T follicular helper cell (primary cell): ENCODE measurements around the gene ZC3H12C.

Experiments
- DNase-seq: peaks from one replicate; pipeline ENCODE4 v3.0.0-alpha.2; 2020; ENCODE audit warnings: low read depth

Gene ZC3H12C

DNA sequence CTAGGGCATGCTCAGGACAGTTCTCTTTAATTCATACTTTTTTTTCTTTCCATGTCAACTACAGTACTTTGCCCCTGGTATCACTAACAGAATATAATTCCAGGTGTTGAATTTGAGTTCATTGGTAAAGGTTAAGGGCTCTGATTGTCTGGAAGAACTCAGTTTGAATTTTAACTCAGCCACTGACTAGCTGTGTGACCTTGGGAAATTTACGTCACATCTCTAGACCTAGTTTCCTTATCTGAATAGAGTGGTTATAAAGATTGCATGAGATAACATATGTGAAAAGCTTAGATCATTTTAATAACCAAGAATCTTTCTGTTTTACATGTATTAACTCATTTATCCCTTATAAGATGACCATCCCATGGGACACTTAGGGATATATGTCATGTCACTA lies 15.8 kb upstream of the ZC3H12C start:
- no peak for DNase-seq

DNA sequence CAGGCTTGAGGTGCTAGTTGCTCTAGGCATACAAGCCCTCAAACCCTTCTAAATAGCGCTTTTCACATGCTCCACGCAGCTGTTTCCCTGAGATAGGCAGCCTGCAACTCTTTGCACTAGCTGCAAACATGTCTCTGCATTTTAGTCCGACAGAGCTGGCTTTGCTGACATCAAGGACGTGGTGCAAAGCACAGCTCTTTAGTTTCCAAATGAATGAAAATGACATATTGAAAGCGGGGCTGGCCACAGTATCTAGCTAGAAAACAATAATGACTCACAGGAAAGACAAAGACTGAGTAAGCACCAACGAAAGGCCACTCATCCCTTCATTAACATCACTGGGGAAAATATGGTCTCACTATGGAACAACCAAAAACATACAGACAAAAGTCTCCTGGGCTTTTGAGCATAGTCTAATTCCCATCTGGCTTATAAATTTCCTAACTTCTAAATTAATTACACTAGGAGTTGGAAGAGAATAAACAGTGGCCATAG lies 15.3 kb upstream of the ZC3H12C start:
- DNase-seq, result no peak

DNA sequence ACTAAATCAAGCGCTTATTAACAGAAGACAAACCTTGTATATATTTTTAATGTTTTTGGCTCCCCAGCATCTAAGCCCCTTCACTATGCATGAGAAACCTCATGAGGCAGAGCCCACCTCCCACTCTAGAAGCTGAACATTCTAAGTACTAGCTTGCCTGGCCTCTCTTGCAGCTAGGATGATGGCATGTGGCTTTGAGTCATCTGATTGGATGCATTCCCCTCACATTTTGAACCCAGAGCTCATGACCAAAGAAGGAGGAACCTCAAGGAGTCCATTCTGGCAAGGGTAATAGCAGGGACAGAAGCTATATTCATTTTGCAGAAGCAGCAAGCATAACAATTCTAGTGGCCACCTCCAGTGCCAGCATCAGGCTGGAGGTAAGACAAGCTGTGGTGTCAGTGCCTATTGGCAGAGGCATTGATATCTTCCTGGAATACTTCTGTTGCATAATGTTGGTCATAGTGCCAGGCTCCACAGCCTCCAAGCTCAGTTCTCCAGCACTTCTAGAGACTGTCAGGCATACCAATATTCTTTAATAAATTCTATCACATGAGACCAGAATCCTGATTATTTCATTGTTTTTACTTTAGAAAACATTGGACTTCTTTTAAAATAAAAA lies 14.2 kb upstream of the ZC3H12C start:
- no peak for DNase-seq

DNA sequence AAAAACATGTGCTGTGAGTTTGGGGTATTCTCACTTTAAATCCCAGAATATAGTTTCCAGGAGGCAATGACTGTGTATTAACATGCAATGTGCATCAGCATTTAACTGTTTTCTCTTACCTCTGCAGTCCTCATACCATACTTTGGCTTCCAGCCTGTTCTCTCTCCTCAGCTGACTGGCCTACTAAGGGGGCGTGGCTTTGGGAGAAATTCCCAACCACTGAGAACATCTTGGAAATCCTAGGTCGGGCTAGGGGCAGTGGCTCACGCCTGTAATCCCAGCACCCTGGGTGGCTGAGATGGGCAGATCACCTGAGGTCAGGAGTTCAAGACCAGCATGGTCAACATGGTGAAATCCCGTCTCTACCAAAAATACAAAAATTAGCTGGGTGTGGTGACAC lies 13.5 kb upstream of the ZC3H12C start:
- DNase-seq, result no peak

DNA sequence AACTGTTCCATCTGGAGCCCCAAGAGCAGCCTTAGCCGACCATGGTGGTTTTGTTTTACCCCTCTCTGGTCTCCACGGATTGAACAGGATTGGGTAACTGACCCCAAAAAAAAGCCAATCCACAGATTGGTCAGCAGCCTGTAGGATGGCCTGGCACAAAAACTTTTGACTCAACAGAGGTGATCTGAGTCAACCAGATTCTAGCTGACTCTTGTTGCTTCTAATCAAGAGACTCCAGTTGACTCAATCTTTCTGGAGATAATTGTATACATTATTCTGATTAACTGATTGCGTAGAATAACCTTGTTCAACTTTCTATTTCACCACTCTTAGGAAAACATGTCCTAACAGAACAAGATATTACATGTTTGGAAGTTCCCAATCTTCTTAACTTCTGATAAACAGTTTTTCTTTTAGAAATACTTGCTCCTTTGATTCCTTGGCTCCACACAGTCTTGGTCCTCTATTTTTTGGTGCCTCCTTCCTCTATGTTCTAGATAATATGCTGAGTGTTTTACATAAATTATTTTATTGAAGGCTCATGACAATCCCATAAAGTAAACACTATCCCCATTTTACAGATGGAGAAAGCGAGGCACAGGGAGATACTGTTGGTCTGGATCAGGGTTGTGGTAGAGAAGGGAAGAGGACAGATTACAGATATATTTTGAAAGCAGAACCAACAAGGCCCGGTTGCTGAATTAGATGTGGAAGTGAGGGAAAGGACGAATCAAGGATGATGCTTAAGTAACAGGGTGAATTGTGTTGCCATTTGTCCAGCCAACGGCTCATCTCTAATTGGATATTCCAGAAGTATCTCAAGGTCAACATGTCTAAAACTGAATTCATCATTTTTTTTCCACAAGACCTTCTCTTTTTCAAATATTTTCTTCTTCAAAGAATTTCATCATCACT lies 11.5 kb upstream of the ZC3H12C start:
- no peak for DNase-seq

DNA sequence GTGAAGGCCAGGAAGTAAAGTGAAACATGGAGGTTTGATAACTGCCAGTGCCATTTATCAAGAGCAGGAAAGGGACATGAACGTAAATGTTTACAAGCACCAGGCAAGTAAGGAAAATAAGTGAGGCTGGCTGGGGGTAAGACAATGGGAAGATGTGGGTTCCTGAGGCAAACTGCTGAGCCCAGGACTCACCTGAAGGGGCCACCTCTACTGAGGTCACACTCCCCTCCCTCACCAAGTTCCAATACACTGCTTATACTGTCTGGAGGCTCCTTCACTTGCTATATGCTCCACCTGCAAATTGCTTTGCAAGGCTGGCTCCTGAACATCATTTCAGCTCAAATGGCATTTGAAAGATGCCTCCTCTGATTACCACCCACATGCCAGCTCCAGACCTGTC lies 10.3 kb upstream of the ZC3H12C start:
- no peak for DNase-seq

DNA sequence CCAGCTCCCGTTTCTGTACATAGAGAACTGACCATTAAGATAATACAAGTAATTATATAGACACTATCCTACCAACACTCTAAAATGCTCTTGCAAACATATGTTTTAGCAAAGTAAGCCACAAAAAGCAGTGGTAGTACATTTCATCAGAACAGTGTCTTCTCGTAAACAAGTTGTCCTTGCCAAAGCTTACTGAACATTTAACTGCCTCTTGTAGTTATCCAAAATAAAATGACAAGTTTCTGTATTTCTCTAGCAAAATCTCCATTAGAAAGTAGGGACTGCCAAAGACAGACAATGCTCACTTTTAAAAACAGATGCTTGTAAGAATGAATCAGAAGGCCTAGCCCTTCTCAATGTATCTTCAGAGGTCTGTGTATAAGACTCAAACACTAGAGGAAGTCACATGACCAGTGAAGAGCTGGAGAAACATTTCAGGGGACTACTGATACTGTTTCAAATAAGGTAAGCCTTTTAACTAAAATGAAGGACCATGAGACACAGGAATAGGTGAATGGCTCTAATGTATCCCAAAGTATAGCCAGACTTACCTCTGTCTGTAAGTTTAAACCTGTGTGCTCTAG lies 7.8 kb upstream of the ZC3H12C start:
- no peak for DNase-seq

DNA sequence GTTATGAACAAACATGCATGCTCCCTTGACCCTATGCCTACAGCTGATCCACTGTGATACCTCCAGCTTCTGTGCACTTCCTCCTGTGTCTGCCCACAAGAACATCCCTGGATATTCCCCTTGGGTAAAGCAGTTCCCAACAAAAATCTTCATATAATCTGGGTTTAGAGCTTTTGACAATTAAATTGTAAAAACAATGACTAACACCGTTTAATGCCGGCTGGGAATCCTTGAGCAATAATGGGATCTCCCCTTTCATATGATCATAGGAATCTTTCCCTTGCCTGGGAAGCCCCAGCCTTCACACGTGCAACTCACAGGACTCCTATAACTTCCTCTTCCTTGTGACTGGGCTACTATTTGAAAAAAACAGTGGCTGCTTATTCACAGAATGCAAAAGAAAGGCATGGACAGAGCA lies 6.3 kb upstream of the ZC3H12C start:
- no peak for DNase-seq

DNA sequence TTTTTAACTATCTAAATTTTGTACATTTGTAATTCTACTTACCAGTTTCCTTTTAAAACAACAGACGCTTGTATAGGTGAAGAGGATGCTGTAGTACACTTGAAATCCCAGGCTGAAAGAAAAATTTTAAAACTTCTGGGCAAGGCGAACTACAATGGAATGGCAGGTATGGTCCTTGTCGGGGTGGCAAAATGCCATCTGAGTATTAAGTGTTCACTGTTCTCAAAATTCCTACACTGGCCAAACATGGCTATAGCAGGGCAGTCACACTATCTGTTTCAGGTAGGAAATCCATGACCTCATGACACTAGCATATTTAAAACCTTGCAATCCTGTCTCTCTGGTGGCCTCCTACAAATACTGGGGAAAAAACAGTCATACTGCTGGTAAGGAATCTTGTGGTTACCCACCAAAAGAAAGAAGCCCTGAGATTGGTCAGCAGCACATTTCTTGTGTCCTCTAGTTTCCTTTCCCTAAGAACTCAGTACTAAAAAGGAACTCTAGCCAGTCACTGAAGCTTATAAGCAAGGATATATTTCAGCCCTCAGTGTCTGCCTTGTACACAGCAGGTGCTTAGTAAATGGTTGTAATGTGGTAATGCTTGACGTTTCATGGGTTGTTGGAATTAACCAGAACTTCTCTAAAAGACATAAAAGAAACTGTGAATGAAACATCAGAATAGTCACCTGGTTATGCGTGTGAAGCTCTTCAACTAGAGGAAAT lies 5.2 kb upstream of the ZC3H12C start:
- no peak for DNase-seq

DNA sequence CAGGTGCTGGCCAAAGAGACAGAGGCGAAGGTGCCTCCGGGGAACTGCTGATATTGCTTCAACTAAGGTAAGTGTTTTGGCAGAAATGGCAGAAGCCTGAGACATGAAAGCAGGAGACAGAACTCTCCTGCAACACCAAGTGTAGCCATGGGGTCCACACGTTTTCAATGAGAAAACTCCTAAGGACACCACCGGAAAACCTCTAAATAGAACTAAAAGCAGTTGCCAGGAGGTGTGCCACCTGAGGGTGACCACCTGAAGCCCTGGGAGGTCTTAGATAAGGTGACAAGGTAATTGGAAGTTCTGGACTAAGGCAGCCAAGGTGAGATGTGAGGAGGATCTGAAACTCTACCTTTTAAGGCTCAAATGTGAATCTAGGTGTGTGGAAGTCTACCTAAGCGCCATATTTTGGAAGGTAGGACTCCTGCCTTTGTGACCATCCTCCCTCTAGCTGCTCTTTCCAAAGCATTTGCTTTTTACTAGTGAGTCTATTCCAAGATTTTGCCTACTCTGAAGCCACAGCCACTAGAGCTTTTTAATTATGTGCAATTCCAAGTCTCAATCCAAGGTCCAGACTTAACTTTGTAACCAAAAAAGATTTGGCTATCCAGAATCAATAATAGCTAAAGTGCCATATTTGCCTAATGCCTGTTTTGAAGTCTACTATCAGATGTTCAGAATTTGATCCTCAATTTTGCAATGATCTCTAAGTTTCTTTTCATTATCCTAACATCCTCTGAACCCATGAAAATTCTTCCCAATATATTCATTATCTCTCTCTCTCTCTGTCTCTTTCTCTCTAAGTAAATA lies 4.5 kb upstream of the ZC3H12C start:
- no peak for DNase-seq

DNA sequence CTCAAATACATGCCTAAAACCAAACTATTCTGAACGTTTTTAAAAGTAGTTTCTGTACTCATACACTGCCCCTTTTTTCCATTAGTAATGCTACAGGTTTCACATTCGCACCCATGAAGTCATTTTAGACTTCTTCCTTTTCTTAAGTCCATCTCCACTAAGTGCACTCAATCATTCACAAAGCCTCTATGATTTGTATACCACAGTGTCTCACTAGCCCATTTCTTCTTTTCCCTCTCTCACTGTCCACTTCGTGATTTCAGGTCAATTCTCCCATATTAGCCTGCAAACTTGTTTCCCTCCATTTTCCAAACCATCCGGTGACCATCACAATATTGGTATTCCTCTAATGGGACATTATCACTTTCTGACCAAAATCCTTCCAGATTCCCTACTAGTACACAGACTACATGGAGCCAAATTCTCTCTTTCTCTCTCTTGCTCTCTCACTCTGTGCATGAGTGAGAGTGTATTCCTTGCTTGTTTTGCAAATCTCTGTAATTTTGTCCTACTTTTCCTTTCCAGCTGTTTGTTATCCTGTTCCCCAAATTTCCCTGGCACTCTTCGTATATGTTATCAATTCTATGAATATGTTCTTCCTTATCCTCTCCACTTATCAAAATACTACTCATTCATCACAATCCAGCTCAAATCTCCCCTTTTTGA lies 3.4 kb upstream of the ZC3H12C start:
- no peak for DNase-seq

DNA sequence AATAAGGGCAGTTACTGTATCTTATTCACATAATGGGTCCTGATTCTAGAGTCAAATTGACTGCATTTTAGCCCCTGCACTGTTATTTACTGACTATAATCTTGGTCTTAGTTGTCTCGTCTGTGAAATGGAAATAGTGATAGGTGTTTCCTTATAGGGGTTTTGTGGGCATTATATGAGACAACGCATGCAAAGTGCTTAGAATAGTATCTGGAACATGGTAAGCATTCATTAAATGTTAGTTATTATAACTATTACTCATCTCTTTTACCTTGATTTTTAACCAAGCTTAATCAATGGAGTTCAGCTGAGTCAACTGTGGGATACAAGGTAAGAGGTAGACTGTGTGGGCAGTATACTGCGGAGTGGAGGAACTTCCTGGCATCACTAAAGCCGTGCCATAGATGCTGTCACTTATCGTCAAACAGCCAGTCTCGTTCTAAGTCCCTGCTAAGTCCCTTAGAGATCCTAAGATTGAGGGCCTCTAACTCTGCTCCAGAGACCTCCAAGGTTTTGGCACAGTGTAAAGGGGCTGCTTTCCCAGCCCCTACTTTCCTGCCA lies 2.6 kb upstream of the ZC3H12C start:
- no peak for DNase-seq

DNA sequence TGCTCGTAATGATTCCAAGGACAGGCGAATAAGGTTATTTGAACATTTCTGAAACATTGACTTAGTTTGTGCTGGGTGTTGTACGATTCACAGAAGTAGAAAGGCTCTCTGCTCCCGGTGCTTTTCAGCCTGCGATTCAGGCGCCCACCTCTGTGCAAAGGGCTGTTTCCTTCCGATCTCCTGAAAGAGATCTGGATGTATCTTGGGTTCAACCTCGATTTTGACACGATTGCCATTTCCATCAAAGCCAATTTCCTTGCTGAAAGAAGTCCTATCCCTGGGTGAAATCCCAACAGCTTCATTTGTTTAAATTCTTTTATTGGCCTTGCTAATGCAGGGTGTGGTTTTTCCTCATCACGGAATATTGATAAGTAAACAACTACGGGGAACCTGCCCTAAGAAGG lies 1.1 kb upstream of the ZC3H12C start:
- DNase-seq, result no peak

DNA sequence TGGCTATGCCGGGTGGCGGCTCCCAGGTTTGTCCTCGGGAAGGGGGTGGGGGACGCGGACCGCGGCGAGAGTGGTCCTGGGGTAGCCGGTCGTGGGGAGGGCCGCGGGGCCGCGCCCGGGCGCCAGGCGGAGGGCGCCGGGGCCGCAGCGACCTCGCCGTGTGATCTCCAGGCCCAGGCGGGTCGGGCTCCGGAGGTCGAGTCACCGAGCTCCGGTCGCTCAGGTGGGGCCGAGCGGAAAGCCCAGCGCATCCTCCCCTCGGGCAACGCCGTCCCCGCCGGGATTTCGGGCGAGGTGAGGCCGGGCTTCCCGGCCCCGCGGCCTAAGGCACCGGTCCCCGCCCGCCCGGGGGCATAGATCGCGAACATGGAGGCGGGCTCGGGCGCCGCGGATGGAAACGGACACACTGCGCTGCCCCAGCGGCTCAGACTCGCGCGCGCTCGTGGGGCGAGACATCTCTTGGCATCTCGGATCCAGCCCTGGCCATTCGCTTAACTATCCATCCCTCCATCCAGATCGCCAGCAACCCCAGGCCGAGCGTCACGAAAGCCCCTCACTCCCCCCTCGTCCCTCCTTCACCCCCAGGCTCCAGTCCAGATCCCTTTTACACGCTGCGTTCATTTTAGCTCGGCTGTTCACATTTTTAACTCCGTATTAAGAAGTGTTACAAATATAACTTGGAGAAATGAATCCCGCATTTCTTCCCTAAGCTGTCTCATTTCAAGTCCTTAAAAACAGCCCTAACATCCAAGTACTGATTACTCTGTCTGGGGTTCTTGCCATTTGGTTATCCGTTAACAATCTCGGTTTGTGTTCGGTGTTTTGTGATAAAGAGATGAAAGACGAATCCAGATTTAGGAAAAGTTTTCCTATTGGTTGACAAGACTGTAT lies 460 bp downstream of the ZC3H12C start:
- DNase-seq, result no peak

DNA sequence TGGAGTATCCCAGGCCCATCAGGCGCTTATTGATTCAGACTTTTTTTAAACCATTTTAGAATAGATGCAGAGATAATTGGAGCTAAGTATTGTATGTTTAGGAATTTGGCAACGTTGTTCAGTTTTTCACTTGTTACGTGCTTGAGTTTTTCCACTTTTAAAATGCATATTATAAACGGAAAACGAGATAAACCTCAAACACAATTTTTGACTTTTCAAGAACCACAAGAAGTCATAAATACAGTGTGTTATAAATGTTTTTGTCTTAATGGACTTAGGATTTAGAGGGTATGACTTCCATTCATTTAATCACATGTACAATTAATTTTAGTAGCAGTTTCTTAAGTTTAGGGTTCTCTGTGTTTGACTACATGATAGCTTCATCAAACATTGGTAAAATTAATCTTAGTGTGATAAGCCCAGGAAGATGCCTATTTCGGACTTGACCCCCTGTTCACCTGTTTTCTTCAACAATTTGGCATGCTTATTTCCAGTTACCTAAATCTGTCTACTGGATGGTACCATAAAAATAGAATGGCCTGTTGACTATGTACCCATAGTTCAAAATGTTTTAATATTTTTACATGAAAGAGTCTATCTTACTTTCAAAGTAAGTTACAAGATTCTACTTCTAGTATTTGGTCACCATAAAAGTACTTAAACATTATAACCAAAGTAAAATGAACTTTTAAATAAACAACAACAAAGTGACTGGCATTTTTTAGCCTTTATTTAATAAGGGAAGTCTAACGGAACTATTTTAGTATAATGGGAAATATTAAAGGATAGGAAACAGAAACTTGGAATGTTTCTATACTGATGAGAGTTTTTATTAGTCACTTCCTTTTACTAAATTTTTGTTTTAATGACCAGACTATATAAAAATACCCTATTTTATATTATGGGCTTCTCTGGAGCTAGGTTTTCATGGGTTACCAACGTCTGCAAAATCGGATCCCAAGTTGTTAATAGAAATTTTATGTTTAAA lies 1.4 kb downstream of the ZC3H12C start:
- DNase-seq, result no peak

DNA sequence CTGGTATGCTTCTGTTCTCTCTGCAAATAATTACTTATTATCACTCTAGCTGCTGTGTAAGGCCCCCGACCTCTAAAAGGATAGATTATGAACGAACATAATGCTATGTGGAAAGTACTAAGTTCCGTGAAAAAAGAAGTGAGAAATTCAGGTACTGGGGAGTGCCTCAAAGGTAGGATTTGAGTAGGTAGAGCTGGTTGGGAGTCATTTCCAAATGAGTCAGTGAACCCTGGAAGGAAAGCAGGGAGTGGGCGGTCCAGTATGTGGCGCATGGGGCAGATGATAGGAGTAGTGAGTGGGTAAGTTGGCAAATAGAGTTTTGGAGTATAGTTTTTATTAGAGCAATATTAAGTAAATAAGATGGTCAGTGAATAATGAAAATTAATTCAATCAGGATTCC lies 2.4 kb downstream of the ZC3H12C start:
- no peak for DNase-seq

DNA sequence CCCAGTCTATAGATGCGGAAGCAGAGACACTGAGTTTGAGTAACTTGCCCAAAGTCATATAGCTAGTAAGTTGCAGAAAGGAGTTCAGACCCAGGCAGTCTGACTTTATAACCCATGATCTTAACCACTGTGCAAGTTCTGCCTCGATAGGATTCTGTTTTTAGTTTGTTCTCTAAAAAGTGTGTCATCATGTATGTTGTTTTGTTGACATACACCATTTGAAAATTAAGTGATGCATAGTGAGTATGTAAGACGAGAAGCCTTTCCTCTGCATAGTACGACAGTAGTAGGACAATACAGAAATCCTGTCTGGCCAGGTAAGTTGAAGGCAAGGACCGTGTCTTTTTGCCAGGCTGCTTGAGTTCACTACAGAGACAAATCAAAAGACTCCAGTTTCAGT lies 3.3 kb downstream of the ZC3H12C start:
- no peak for DNase-seq

DNA sequence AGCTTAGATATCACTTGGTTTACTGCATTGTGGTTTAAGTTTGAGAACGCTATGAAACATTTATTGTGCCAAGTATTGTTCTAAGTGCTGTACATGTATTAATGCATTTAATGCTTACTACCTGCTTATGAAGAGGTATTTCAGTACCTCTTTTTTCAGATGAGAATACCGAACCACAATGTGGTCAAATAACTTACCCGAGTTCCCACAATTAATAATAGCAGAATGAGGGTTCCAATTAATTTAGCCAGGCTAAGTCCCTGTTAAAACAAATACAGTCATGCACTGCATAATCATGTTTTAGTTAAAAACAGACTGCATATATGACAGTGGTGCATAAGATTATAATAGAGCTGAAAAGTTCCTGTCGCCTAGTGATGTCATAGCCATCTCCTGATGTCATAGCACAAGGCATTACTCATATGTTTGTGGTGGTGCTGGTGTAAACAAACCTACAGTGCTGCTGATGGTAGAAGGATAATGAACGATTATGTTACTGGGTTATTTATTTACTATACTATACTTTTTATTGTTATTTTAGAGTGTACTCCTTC lies 4.3 kb downstream of the ZC3H12C start:
- no peak for DNase-seq
